HepG2 (cell line): ENCODE data around the gene CCL22. TPM values are rescaled to one million over a fixed set of nuclear protein-coding genes. Genes with fewer than 3 reads are reported as not detected.

Experiments
- ATAC-seq: fragments of 200-7000 bp; cut with Tn5 transposase; 3 replicates; pipeline ENCODE4 v1.9.1; 2020; ENCODE audit warnings: mild to moderate bottlenecking, moderate library complexity
- BruUV-seq: library from RNA; stranded (reverse); fragments of 400-500 nt; replicated peaks from 2 replicates; lab custom pipeline; 2021; lab: Mats Ljungman, UMichigan
- CTCF ChIA-PET: fragments of 300-600 bp; formaldehyde crosslinking; extraction: SDS; loops from one replicate; lab custom pipeline; 2021; ENCODE audit warnings: low total read pairs, inconsistent platforms, low intra/inter-chr PET ratio; lab: Yijun Ruan, JAX
- POLR2A ChIA-PET: fragments of 350-600 bp; sonication (Branson Sonifier 250); formaldehyde crosslinking; loops from one replicate; lab custom pipeline; 2020; ENCODE audit warnings: antibody characterized with exemption, inconsistent platforms; lab: Yijun Ruan, JAX
- DNase-seq: peaks from one replicate; pipeline ENCODE4 v3.0.0-alpha.2; 2015; ENCODE audit warnings: low spot score
- FAIRE-seq: peaks from 3 replicates; lab custom pipeline; 2011; peaks lifted over from hg19 to GRCh38; lab: Jason Lieb, UNC
- H2AFZ ChIP-seq: one replicate; pipeline ENCODE4 v1.6.1; 2011; ENCODE audit warnings: low read length, inconsistent platforms
- H3K27ac ChIP-seq: fragments of 300-600 bp; 3 replicates; pipeline ENCODE4 v1.8.0; 2011; ENCODE audit warnings: mixed run types, mild to moderate bottlenecking, mixed read lengths, low read length, inconsistent platforms; ENCODE audit not compliant: insufficient read depth; ENCODE audit errors: extremely low read length
- H3K27me3 ChIP-seq, 2 experiments: fragments of 200-600 bp in 1 of 2; 2 replicates in 1 of 2; 3 replicates in 1 of 2; pipeline versions ENCODE4 v1.6.0 to v1.8.0; 2011; ENCODE audit warnings: low read length in 2 of 2, mild to moderate bottlenecking in 2 of 2, moderate library complexity in 2 of 2, inconsistent platforms in 1 of 2; ENCODE audit not compliant: insufficient read depth in 2 of 2, control insufficient read depth in 1 of 2
- H3K36me3 ChIP-seq, 2 experiments: fragments of 200-600 bp in 1 of 2; replicated peaks in 1 of 2; 2 replicates in 1 of 2; 3 replicates in 1 of 2; pipeline versions ENCODE4 v1.5.1 to v1.8.0; 2011; ENCODE audit warnings: low read length in 2 of 2, inconsistent platforms in 1 of 2; ENCODE audit not compliant: insufficient read depth in 2 of 2, control insufficient read depth in 1 of 2
- H3K4me1 ChIP-seq: 2 replicates; pipeline ENCODE4 v1.5.1; 2012; ENCODE audit warnings: low read length, inconsistent platforms; ENCODE audit not compliant: insufficient read depth
- H3K4me2 ChIP-seq: 2 replicates; pipeline ENCODE4 v1.6.0; 2011; ENCODE audit warnings: low read depth, low read length, inconsistent platforms
- H3K4me3 ChIP-seq, 3 experiments: fragments of 200-600 bp in 1 of 3; sonication (generic), shearing (Covaris generic) in 1 of 3; replicated peaks in 1 of 3; 2 replicates each; pipeline ENCODE4 v1.5.1; 2011 to 2016; ENCODE audit warnings: low read length in 3 of 3, inconsistent platforms in 2 of 3, low read depth in 2 of 3, mild to moderate bottlenecking in 2 of 3, control low read depth in 1 of 3, mixed read lengths in 1 of 3; ENCODE audit not compliant: insufficient read depth in 1 of 3
- H3K79me2 ChIP-seq: one replicate; pipeline ENCODE4 v1.6.1; 2011; ENCODE audit warnings: low read length, inconsistent platforms; ENCODE audit not compliant: insufficient read depth
- H3K9ac ChIP-seq: 2 replicates; pipeline ENCODE4 v1.6.0; 2011; ENCODE audit warnings: mild to moderate bottlenecking, low read depth, low read length, inconsistent platforms; ENCODE audit not compliant: insufficient read depth
- H3K9me3 ChIP-seq: 2 replicates; pipeline ENCODE4 v1.5.1; 2012; ENCODE audit warnings: mild to moderate bottlenecking, low read length
- H4K20me1 ChIP-seq: 2 replicates; pipeline ENCODE4 v1.6.0; 2011; ENCODE audit warnings: inconsistent platforms, mild to moderate bottlenecking, low read length, moderate library complexity; ENCODE audit not compliant: insufficient read depth
- ARHGAP35 ChIP-seq: sonication (generic); formaldehyde crosslinking; IDR thresholded peaks from 2 replicates; pipeline ENCODE4 v1.9.0; 2022; ENCODE audit warnings: mild to moderate bottlenecking, inconsistent platforms, moderate library complexity, missing genetic modification reagents, borderline replicate concordance
- CBX2 ChIP-seq, 2 experiments: fragments of 200-600 bp in 1 of 2; sonication (generic); formaldehyde crosslinking in 1 of 2; IDR thresholded peaks; 2 replicates each; pipeline versions ENCODE4 v1.7.0 to v1.8.1; 2018 to 2022; ENCODE audit warnings: low read depth in 2 of 2, low read length in 1 of 2, mild to moderate bottlenecking in 1 of 2, missing genetic modification reagents in 1 of 2
- FOXJ3 ChIP-seq: sonication (generic); formaldehyde crosslinking; IDR thresholded peaks from 2 replicates; pipeline ENCODE4 v1.4.0; 2020; ENCODE audit warnings: missing genetic modification reagents, mild to moderate bottlenecking, borderline replicate concordance
- HINFP ChIP-seq: sonication (generic); formaldehyde crosslinking; IDR thresholded peaks from 2 replicates; pipeline ENCODE4 v1.4.0; 2020; ENCODE audit warnings: low read depth, mild to moderate bottlenecking, missing genetic modification reagents
- HOXA7 ChIP-seq: sonication (generic); formaldehyde crosslinking; IDR thresholded peaks from 2 replicates; pipeline ENCODE4 v1.8.1; 2022; ENCODE audit warnings: mild to moderate bottlenecking, missing genetic modification reagents, moderate library complexity
- MAFK ChIP-seq, 2 experiments: IDR thresholded peaks in 1 of 2; conservative IDR thresholded peaks in 1 of 2; 2 replicates each; pipeline ENCODE4 v1.6.1; 2011; ENCODE audit warnings: improper control_type of control experiment in 2 of 2, low read length in 2 of 2
- MXD1 ChIP-seq: sonication (generic); formaldehyde crosslinking; IDR thresholded peaks from 2 replicates; pipeline ENCODE4 v1.4.0; 2020; ENCODE audit warnings: mild to moderate bottlenecking, missing genetic modification reagents
- NFIC ChIP-seq: IDR thresholded peaks from 2 replicates; pipeline ENCODE4 v1.6.1; 2012; ENCODE audit warnings: mild to moderate bottlenecking, low read length, inconsistent platforms
- RFX1 ChIP-seq: fragments of 450-650 bp; IDR thresholded peaks from 2 replicates; pipeline ENCODE4 v1.6.1; 2017
- TSC22D2 ChIP-seq: sonication (generic); formaldehyde crosslinking; IDR thresholded peaks from 2 replicates; pipeline ENCODE4 v1.5.1; 2020; ENCODE audit warnings: missing genetic modification reagents, mild to moderate bottlenecking, borderline replicate concordance
- ZNF138 ChIP-seq: sonication (generic); formaldehyde crosslinking; IDR thresholded peaks from 2 replicates; pipeline ENCODE4 v1.5.0; 2020; ENCODE audit warnings: mild to moderate bottlenecking, low read depth, missing genetic modification reagents
- ZNF549 ChIP-seq: sonication (generic); formaldehyde crosslinking; IDR thresholded peaks from 2 replicates; pipeline ENCODE4 v1.5.0; 2020; ENCODE audit warnings: missing genetic modification reagents
- ZNF558 ChIP-seq: sonication (generic); formaldehyde crosslinking; IDR thresholded peaks from 2 replicates; pipeline ENCODE4 v1.9.0; 2022; ENCODE audit warnings: mild to moderate bottlenecking, missing genetic modification reagents, borderline replicate concordance
- WGBS: methylation state at CpG from one replicate; pipeline ENCODE4 v1.1.6; 2017; ENCODE audit warnings: low lambda C conversion rate; 5-methylcytosine and 5-hydroxymethylcytosine counted together
- in situ Hi-C: cut with HindIII; loops from 2 replicates; pipeline ENCODE4 v1.10.0; 2017; ENCODE audit warnings: low pct_unique_long_range_greater_than_20kb; ENCODE audit not compliant: extremely low pct_ligation_motif_present
- intact Hi-C: fragments of 100-400 bp; cut with micrococcal nuclease; formaldehyde crosslinking; loops from one replicate; pipeline ENCODE4 v1.10.0; 2022; ENCODE audit not compliant: unreplicated experiment
- polyA plus RNA-seq, 8 experiments: library from polyadenylated mRNA; depleted of rRNA in 3 of 8; stranded (reverse) in 7 of 8; unstranded in 1 of 8; fragments of >200 nt; fragmentation: Illumina TruSeq in 4 of 8; extraction: Trizol in 4 of 8; gene quantifications; 2 replicates each; pipeline versions ENCODE4 v1.2.1 to v1.2.3, GENCODE V29; 2011 to 2016; ENCODE audit warnings: low read depth in 4 of 8, missing spikeins in 1 of 8, mixed read lengths in 1 of 8; ENCODE audit not compliant: insufficient read depth in 1 of 8
- total RNA-seq, 5 experiments: library from RNA; depleted of rRNA; stranded (reverse); fragments of >200 nt; fragmentation: Illumina TruSeq; extraction: Trizol; gene quantifications; 2 replicates each; pipeline ENCODE4 v1.2.3, GENCODE V29; 2016; ENCODE audit warnings: low read depth in 1 of 5
- TF ChIP-seq, protein P1 (sequence below): sonication (generic); formaldehyde crosslinking; IDR thresholded peaks from 2 replicates; pipeline ENCODE4 v1.5.0; 2020; ENCODE audit warnings: missing genetic modification reagents

Gene CCL22
- total and polyA plus RNA-seq, 2 of the 13 experiments (the other 11 are each of a cell fraction or from before 2014, with no cell fraction given) = not detected

DNA sequence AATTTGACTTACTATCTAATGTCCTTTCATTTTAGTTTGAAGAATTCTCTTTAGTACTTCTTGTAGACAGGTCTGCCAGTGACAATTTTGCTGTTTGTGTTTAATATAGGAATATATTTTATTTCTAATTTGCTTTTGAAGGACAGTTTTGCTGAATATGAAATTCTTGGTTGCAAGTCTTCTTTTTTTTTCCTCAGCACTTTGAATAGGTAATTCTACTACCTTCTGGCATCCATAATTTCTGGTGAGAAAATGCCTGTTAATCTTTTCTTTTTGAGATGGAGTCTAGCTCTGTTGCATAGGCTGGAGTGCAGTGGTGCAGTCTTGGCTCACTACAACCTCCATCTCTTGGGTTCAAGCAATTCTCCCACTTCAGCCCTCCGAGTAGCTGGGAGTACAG is 25.2 kb upstream of the CCL22 start:
- in situ Hi-C loops = no loop called here
- Histone ChIP-seq H2AFZ (no peak overlapping the region), H3K4me3 (no peak overlapping the region), H3K4me1 (peaks cover 11% of the 10 kb centered on the region; the same call in 1 of the 2 replicates), H3K27ac (no peak overlapping the region), H3K9ac (no peak overlapping the region), H3K27me3 (peaks cover 0 to 5% of the 10 kb centered on the region in 2 experiments; a peak in 1 of 5 replicates), H3K4me2 (no peak overlapping the region), H4K20me1 (no peaks in the 10 kb centered on the region), H3K79me2 (no peaks in the 10 kb centered on the region), H3K36me3 (no peaks in the 10 kb centered on the region), H3K9me3 (no peaks in the 10 kb centered on the region)
- 50% methylated on average over 1 of the region's 1 CpG for WGBS
- ChIA-PET POLR2A (interaction anchor here (1.2 kb wide), 1 partner anchor 39 kb away, joined by 6 read pairs; the partner anchor contains the start of gene CX3CL1), CTCF (no interaction called here)
- intact Hi-C loops = no loop called here
- BruUV-seq = no TSS peak
- DNase-seq (no peak), FAIRE-seq (no peak), ATAC-seq (no peak)
- TF ChIP-seq TSC22D2 (CRISPR knock-in tag) (no peak), MAFK (conservative IDR thresholded peaks at IDR 0.05 in 1 of 2, IDR thresholded peaks at IDR 0.05 in 1 of 2; ENCODE audit: low read length in 2 of 2) (0 out of 4 replicates have a peak, but pooled peaks of 1 of the 2 experiments have one; percentile 24)

DNA sequence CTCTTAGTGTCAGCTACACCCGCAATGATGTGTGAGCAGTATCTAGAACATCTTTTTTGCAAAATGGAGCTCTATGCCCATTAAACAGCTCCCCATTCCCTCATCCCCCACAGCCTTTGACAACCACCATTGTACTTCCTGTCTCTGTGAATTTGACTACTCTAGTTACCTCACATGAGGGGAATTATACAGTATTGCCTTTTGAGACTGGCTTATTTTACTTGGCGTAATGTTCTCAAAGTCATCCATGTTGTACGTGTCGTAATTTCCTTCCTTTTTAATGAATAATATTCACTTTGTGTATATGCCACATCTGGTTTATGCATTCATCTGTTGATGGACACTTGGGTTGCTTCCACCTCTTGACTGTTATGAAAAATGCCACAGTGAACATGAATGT is 23.2 kb upstream of the CCL22 start:
- H3K36me3 ChIP-seq = no peaks in the 10 kb centered on the region
- ATAC-seq (no peak), FAIRE-seq (no peak), DNase-seq (no peak)
- no peak overlapping the region for H3K9ac ChIP-seq
- no peaks in the 10 kb centered on the region for H3K79me2 ChIP-seq
- H4K20me1 ChIP-seq = no peaks in the 10 kb centered on the region
- ChIA-PET POLR2A (no interaction called here), CTCF (no interaction called here)
- peaks cover 10% of the 10 kb centered on the region for H3K4me1 ChIP-seq
- H3K27ac ChIP-seq = no peak overlapping the region
- no TSS peak for BruUV-seq
- 87% methylated on average over 4 of the region's 4 CpGs for WGBS
- intact Hi-C loops = no loop called here
- no peaks in the 10 kb centered on the region for H3K9me3 ChIP-seq
- in situ Hi-C loops = no loop called here
- H2AFZ ChIP-seq = no peak overlapping the region
- H3K27me3 ChIP-seq = peaks cover 0 to 8% of the 10 kb centered on the region in 2 experiments; a peak in 2 of 5 replicates
- H3K4me3 ChIP-seq = no peak overlapping the region
- H3K4me2 ChIP-seq = no peak overlapping the region
- TF ChIP-seq MXD1 (CRISPR knock-in tag) = no peak
- no peak for TF ChIP-seq HINFP (CRISPR knock-in tag)
- TF ChIP-seq ARHGAP35 (CRISPR knock-in tag) = no peak
- TF ChIP-seq ZNF549 = no peak
- TF ChIP-seq FOXJ3 (CRISPR knock-in tag) = no peak
- TF ChIP-seq, protein P1, sequence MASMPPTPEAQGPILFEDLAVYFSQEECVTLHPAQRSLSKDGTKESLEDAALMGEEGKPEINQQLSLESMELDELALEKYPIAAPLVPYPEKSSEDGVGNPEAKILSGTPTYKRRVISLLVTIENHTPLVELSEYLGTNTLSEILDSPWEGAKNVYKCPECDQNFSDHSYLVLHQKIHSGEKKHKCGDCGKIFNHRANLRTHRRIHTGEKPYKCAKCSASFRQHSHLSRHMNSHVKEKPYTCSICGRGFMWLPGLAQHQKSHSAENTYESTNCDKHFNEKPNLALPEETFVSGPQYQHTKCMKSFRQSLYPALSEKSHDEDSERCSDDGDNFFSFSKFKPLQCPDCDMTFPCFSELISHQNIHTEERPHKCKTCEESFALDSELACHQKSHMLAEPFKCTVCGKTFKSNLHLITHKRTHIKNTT (CRISPR knock-in tag) = no peak
- no peak for TF ChIP-seq RFX1
- TF ChIP-seq NFIC = no peak
- no peak for TF ChIP-seq ZNF138 (CRISPR knock-in tag)
- TF ChIP-seq HOXA7 (CRISPR knock-in tag) = no peak
- no peak for TF ChIP-seq CBX2 (IDR thresholded peaks at IDR 0.05; ENCODE audit: low read depth, low read length)
- TF ChIP-seq CBX2 (CRISPR knock-in tag; IDR thresholded peaks at IDR 0.05; ENCODE audit: low read depth) = no peak
- TF ChIP-seq ZNF558 (CRISPR knock-in tag) = no peak
